Esophagus mucosa (tissue), 1 donor: Measurements from ENCODE around the gene PCCA. TPM values are rescaled to one million over a fixed set of nuclear protein-coding genes. Genes with fewer than 3 reads are reported as not detected.
A peak's percentile ranks its signal among the peaks of the same experiment; 100 is the strongest.
"Not testable (repeated sequence)": the region's sequence is repeated elsewhere in the genome, so short reads cannot be mapped to it uniquely, and the experiment has no call there.

ENCODE experiments used
- ATAC-seq: fragments of 200-7000 bp; cut with Tn5 transposase; one replicate; pipeline ENCODE4 v1.9.1; 2020
- total RNA-seq: library from RNA; stranded (reverse); gene quantifications from one replicate; pipeline ENCODE4 v1.2.4, GENCODE V29; 2023
- donor health status: DM: yes; HTN: yes; CAD: no.

PCCA gene
- total RNA-seq, 1 donor from 2014 or later = 23.0 TPM

DNA sequence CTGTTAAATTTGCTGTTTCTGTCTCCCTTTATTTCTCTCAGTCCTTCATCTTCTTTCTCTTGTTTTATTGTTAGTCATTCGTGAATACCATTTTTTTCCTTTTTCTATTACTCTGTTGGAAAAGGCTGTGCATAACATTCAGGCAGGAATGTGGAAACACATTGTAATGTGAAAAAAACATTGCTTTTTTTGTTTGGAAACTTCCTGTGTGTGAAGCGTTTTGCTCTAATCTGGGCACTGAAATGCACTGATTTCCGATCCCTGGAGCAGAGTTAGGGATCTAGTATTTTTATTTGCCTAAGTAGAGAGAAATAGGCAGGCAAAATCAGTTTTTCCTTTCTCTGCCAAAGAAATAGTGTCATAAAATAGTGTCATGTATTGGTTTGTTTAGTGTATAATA lies 155.5 kb downstream of the PCCA start:
- no peak for ATAC-seq

DNA sequence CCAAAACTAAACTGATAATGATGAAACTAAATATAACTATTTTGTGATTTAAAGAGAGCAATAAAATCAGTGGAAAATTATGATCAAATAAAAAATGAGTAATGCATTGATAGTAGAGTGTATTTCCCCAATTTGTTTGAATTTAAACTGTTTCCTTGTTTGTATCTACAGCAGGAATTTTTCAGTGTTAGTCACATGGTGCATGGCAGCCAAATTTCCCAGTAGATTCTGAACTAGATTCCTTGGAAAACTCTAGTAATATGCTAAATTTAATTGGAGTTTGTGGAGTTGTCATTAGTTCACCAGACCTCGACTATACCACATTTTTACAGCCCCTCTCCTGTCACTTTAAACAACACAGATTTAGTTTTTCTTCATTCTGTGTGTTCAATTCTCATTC lies 156.2 kb downstream of the PCCA start:
- no peak for ATAC-seq

DNA sequence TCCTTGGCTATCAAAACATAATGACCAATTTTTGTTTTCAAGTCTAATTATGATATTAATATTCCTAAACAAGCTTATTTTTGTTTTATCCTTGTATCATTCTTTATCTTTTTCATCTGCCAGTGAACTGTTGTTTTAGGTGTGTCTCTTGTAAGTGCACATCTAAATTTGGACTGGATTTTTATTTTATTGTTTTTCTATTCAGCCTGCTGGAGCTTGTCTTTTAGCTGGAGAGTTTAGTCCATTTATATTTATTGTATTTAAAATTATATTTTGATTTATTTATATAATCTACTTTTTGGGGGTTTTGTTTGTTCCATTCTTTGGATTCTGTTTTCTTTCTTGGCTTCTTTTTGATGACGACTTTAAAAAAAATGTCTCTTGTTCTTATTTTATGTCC lies 159.0 kb downstream of the PCCA start:
- no peak for ATAC-seq

DNA sequence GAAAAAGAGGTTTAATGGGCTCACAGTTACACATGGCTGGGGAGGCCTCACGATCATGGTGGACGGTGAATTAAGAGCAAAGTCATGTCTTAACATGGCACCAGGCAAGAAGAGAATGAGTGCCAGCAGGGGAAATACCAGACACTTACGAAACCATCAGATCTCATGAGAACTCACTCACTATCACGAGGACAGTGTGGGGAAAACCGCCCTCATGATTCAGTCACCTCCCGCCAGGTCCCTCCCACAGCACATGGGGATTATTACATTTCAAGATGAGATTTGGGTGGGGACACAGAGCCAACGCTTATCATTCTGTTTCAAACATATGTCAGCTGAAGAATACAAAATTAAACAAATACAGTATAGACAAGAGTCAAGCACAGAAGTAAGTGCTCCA lies 165.1 kb downstream of the PCCA start:
- no peak for ATAC-seq

DNA sequence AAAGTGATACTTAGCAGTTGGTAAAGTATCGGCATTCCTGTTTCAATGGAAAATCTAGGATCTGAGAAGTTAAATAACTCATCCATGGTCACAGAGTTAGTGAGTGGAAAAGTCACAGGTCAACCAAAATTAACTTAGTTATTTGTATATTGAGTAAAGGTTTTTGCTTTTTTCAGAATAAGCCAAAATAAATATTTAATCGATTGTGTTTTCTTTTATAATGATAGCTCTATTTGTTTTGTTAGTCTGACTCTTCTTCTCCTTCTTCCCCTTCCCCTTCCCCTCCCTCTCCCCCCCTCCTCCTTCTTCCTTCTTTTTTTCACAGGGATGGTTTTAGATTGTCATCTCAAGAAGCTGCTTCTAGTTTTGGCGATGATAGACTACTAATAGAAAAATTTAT lies 173.5 kb downstream of the PCCA start:
- ATAC-seq = no peak

DNA sequence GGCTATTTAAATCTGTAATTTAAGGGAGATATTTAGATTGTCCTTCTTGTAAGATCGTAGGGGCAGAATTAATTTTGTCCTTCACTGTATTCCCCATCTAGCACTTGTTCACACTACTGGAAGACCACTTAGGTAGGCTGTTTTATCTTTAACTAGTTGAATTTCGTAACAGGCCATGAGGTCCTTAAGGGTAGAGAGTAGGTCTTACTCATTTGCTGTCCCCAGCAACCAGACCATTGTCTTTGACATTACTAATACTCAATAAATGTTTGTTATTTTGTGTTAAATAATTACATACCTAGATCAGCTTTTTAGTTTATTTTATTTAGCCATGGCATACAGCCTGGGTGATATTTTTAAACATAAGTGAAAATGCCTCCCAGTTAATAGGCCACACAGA lies 177.1 kb downstream of the PCCA start:
- no peak for ATAC-seq

DNA sequence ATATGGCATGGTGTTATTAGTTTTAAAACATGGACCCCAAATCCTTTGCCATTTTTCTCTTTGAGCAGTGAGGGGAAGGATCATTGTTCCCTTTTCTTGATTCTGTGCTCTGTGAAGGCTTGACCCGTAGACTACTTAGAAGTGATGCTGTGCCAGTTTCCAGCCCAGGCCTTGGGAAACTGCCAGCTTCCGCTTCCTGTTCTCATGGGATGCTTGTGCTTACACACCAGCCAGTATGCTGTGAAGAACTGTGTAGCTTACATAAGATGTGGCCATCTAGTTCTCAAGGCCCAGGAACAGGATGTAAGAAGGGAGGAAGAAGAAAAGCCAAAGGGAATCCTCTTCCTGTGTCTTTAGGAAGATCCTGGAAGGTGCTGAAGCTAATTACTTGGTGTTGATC lies 180.9 kb downstream of the PCCA start:
- no peak for ATAC-seq

DNA sequence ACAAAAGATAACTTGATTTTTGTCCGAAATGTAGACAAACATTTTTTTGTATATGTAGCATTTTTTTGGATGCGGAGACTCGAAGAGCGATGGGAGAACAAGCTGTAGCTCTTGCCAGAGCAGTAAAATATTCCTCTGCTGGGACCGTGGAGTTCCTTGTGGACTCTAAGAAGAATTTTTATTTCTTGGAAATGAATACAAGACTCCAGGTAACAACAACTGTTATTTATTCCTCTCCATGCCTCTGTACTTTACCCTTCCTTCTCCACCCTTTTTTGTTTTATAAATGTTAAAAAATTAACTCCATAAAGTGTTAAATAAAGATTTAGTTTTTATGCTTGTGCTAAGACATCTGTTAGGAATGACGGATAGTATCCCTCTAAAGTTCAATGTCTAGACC lies 184.2 kb downstream of the PCCA start:
- ATAC-seq = no peak

DNA sequence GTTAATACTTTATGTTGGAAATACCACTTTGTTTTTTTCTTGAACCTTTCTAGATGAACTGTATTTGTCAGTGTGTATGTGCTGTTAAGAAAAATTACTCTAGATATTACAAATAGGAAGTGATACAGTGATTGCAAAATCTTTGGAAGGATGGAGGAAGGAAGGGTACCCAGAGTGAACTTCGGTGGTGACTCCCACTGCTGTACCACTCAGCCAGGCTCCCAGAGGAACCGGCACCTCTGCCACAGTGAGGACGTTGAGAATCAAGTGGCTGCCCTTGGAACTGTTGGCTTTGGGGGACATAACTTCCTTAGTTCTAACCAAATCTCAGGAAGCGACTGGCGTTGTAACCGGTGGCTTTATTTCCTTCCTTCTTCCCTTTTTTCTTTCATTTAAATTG lies 184.7 kb downstream of the PCCA start:
- ATAC-seq = no peak

DNA sequence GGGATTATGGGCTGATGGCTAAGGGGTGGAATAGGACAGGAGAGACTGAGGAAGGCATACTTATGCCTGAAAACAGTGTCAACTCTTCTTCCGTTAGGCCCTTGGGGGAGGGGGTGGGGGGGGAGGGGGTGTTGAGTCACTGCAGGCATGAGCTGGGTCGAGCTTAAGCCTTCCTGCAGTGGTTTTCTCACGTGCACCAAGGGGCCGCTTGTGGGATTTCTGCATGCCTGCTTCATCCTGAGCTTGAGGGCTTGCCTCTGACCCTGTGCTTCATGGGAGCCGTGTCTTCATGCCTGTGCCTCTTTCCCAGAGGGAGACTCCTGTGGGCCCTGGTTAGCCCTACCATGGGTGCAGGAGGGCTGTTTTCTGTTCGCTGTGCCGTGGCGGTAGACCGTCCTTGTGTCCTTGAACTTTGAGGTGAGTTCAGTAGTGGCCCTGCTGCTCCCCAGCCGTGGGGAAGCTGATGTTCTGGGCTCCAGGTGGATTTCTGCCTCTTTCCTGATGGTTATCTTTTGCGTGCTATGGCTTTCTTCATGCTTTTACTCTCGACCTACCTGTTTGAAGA lies 186.1 kb downstream of the PCCA start:
- no peak for ATAC-seq

DNA sequence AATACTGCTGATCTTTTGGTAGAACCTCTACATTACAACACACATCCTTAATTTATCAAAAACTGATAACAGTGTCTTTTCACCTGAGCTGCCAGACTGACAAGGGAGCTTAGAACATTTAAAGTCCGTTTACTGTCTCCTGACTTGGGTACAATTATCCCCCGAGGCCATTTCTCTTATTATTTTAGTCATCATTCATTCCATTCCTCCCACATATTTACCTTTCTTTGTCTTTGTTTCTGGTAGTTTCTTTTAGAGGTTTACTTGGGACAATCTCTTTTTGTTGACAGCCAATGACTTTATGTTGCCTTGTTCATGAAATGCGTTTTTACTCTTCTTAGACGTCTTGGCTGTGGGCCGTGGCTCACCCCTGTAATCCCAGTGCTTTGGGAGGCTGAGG lies 186.9 kb downstream of the PCCA start:
- ATAC-seq = no peak

DNA sequence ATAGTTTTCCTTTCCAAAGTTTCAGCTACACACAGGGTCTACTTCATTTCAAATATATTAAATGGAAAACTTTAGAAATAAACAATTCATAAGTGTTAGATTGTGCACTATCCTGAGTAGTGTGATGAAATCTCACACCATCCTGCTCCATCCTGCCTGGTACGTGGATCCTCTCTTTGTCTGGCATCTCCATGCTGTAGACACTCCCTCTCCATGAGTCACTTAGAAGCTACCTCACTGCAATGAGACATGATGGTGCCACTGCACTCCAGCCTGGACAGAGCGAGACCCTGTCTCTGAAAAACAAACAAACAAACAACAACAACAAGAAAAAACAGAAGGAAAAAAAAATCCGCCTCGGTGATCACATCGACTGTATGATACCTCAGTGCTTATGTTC lies 191.8 kb downstream of the PCCA start:
- ATAC-seq = peak; percentile 82

DNA sequence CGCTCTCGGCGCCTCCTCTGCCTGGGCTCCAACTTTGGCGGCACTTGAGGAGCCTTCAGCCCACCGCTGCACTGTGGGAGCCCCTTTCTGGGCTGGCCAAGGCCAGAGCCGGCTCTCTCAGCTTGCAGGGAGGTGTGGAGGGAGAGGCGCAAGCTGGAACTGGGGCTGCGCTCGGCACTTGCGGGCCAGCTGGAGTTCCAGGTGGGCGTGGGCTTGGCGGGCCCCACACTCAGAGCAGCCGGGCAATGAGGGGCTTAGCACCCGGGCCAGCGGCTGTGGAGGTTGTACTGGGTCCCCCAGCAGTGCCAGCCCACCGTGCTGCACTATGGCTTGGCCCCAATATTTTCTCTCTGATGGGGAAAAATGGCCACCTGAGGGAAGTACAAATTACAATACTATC lies 193.4 kb downstream of the PCCA start:
- not testable (repeated sequence) for ATAC-seq

DNA sequence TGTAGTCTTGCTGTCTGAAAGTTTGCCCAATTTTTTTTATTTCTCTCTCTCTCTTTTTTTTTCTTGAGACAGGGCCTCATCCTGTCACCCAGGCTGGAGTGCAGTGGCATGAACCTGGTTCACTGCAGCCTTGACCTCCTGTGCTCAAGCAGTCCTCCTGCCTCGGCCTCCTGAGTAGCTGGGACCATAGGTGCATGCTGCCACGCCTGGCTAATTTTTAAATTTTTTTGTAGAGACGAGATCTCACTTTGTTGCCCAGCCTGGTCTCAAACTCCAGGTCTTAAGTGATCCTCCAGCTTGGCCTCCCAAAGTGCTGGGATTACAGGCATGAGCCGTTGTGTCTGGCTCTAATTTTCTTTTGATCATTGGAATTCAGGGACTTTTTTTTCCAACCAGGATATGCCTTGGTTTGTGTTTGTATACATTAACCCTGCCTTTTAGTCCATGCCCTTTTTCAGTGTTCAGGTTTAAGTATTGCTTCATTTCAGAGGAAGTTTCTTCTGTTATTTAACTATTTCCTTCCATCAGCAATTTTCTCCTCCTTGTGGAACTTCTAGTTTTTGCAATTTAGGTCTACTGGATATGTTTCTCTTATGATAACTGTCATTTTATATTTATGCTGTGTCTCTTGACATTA lies 201.4 kb downstream of the PCCA start:
- ATAC-seq = no peak

DNA sequence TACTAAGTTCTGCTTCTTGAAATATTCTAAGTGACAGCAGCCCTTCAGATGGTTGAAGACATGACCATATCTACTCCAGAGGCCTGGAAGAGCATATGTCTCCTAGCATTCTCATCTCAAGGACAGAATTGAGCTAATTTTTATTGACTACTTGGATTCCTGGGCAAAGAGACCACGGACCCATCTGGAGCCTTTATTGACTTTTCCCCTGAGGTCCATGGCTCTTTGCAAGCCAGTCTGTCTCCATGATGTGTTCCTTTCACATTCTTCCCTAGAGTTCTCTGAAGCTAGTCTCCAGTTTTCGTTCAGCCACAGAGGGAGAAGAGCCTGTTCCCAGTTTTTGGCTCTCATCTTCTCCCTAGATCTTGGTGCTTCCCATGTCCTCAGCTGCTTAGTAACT lies 202.7 kb downstream of the PCCA start:
- ATAC-seq = no peak

DNA sequence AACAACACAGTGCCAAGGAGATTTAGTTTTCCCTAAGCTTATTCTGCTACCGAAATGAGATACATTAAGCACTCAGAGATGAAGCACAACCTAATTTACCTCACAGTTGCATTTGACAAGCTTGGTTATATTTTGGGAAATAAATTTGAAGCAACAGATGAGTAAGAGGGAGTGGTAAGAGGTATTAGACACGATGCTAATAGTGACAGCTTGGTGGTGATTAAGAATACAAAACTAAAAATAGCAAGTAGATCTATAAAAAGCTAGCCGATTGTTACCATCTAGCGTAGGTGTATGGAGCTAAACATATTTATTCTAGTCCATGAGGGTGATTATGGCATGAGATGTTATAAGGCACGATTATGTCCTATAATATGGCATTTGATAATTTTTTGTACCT lies 208.5 kb downstream of the PCCA start:
- no peak for ATAC-seq

DNA sequence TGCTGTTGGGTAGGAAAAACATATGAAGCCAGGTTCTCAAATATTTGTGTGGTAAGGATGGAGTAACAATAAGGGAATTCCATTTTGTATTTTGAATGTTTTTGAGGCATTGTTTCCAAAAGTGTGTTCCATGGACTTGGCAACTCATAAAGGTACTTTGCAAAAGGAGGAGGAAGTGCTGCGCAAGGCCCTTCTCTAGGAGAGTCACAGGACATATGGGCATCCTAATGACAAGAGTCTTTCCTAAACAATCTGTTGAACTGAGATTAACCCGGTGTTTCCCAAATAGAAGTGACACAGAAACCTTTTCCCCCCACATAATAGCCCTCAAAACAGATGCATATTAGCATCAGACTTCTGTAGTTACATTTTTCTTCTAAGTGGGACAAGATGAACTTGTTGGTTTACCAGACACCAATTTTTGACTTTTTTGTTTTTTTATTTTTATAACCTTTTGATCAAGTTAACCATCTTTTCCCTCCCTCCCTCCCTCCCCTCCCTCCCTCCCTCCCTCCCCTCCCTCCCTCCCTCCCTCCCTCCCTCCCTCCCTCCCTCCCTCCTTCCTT lies 209.3 kb downstream of the PCCA start:
- ATAC-seq = no peak

DNA sequence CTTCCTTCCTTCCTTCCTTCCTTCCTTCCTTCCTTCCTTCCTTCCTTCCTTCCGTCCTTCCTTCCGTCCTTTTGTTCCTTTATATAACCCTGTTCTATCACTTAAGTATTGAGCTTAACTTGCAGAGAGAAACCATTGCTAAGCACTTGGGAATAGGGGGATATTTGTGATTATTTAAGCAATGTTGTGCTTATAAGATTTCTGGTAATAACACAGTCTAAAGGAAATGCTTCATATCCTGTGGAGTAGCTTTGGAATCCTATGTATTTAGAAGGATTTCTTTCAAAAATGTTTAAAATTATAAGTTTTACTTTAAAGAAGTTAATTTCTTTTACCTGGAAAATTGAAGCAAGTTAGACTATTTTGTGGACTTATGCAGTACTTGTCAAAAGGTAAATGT lies 209.8 kb downstream of the PCCA start:
- no peak for ATAC-seq

DNA sequence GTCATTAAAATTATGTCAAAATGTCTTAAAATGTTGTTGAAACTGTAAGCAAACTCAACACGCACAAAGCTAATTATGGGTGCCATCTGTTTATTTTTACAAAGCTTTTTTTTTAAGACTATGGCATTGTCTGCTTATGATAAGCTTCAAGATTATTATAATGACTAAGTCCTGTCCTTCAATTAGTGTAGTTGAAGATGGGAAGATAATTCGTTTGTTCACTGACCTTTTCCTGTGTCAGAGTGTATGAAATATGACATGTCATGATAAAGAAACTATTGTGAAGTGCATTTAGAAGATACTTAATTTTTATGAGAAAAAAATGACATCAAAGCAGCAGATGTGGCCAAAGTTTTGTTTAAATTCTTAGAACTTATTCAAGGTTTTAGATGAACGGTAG lies 211.3 kb downstream of the PCCA start:
- ATAC-seq = no peak

DNA sequence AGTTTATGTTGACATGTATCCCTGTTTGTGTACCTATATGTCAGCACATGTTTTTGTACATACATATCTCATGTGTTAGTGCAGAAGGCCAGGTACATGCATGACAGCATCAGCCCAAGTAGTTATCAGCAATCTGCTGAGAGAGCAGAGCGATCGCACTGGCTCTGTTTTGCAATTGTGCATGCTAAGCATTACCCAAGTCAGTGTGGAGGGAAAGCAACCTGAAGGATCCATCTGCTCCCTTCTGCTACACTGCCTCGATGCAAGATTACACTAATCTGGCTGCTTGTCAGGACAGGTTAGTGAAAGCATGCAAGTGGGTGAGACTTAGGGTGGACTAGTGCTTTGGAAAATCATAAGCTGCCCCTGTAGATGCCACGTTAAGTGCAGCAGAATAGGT lies 211.8 kb downstream of the PCCA start:
- no peak for ATAC-seq

DNA sequence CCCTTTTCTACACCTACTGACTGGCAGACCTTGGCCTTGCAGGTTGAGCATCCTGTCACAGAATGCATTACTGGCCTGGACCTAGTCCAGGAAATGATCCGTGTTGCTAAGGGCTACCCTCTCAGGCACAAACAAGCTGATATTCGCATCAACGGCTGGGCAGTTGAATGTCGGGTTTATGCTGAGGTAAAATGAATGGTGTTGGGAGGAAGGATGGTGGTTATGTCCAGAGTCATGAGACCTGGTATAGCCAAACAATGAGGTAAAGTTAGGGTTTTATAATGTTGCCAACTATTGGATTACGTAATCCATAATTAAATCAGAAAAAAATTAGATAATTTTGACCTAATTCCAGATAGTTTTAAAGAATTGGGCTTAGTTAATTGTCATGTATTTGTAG lies 212.5 kb downstream of the PCCA start:
- ATAC-seq = no peak

DNA sequence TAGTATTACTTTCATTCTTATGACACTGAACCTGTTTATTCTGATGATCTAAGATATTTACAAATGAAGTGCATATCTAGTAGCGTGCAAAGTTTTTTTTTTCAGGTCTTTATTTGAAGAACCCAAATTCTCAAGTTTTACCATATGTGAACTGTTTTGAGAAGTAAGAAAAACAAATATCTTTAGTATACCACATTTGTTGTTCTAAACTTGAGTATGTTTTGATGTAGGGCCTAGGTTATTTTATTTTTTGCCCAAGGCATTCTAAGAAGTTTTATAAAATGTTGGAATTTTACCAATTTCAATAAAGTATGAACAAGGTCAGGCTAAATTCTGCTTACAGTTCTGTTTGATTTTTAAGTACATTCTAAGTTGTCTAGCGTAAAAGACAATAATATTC lies 213.5 kb downstream of the PCCA start:
- ATAC-seq = no peak

DNA sequence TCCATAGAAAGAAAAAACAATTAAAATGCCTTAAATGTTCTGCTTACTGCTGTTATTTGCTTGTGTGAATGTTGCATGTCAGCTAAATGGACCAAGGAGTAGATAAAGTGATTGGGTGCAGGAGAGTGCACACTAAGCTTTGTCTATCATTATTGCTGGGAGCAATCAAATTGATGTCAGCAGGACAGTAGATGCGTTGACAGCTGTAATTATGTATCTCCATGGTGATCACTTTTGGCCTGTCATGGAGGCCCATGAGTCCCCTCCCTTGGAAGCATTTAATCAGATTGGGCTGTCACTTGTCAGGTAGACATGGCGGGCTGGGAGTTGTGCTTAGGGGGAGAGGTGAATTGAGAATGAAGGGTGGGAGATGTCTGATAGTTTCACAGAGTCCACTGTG lies 215.3 kb downstream of the PCCA start:
- no peak for ATAC-seq

DNA sequence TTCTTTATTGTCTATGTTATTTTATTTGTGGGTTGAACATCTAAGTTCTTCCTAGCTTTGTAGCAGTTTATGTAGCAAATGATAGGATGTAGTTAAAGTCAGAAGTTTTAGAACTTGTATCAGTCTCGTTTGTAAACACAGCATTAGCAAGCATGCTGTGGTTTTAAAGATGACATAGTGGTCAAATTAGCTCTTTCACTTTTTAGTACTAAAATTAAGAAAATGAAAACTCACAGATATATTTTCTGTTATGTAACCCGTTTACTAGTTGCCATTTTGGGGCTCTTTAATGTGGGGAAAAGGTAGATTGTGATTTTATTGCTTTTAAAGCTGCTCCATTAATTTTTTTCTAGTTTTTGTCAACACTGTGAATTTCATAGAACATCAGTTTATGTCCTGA lies 216.5 kb downstream of the PCCA start:
- no peak for ATAC-seq

DNA sequence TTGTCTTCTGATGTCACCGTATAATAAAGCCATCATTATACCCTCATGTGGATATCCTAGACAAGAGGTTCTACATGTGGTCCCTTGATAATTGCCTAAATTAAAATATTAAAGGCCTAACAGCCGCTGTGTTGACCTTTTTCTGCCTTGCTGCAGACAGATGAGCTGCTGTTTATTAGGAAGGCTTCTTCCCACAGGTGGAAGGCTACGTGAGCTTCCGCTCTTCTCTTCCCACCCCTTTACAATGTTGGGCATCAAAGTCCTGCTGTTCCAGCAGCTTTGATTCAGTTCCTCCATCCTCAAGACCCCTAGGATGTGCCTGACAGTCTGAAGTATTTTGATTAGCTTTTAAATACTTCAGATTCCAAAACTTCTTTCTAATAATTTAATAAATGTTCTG lies 217.1 kb downstream of the PCCA start:
- ATAC-seq = no peak
